Posterior cingulate gyrus (tissue), 11 donors: ENCODE measurements around the gene SBSN.

Source experiments
- DNase-seq, 10 donors: peaks; one replicate each; pipeline versions ENCODE4 v3.0.0 to v3.0.0-alpha.2; 2020 to 2021; ENCODE audit warnings: mixed read lengths in 3 of 10
- intact Hi-C: fragments of 100-400 bp; cut with DNase I; formaldehyde crosslinking; loops from one replicate; pipeline ENCODE4 v1.15.1; 2023

Gene SBSN

GRCh38 chr19:35534803-35535480 lies 6.8 kb upstream of the SBSN start:
- DNase-seq = no peak
- intact Hi-C loops = no loop called here

- intact Hi-C loops = no loop called here
- no peak for DNase-seq
Observed at GRCh38 chr19:35533822-35534392, 5.8 kb upstream of the SBSN start.

- no peak for DNase-seq
- intact Hi-C loops = no loop called here
Observed at GRCh38 chr19:35533201-35533821, 5.2 kb upstream of the SBSN start, which contains the start of gene GAPDHS. TSS of gene GAPDHS (plus strand) at chr19:35533456. CDS start at chr19:35533528, 72 bp downstream.

GRCh38 chr19:35531291-35531690 lies 3.2 kb upstream of the SBSN start:
- DNase-seq = no peak
- intact Hi-C loops = no loop called here

- intact Hi-C loops = no loop called here
- DNase-seq = no peak
Observed at GRCh38 chr19:35529241-35530218, 1.4 kb upstream of the SBSN start.

GRCh38 chr19:35525873-35526272 lies 2.2 kb downstream of the SBSN start:
- DNase-seq = no peak
- intact Hi-C loops = no loop called here

- intact Hi-C loops = no loop called here
- no peak for DNase-seq
Observed at GRCh38 chr19:35524181-35524837, 3.8 kb downstream of the SBSN start.

GRCh38 chr19:35522745-35523327 lies 5.3 kb downstream of the SBSN start:
- intact Hi-C loops = no loop called here
- no peak for DNase-seq

GRCh38 chr19:35521124-35521743 lies 6.9 kb downstream of the SBSN start:
- intact Hi-C loops = no loop called here
- no peak for DNase-seq

GRCh38 chr19:35519291-35519690 lies 8.8 kb downstream of the SBSN start:
- no peak for DNase-seq
- intact Hi-C loops = no loop called here

- intact Hi-C loops = no loop called here
- DNase-seq = no peak
Observed at GRCh38 chr19:35518313-35518712, 9.8 kb downstream of the SBSN start.

GRCh38 chr19:35517342-35517741 lies 10.8 kb downstream of the SBSN start:
- DNase-seq = no peak
- intact Hi-C loops = no loop called here

GRCh38 chr19:35516310-35516709 lies 11.8 kb downstream of the SBSN start:
- no peak for DNase-seq
- intact Hi-C loops = no loop called here

- intact Hi-C loops = no loop called here
- no peak for DNase-seq
Observed at GRCh38 chr19:35514282-35514809, 13.8 kb downstream of the SBSN start.

GRCh38 chr19:35513628-35514281 lies 14.4 kb downstream of the SBSN start, which contains the start of gene DMKN:
TSS of gene DMKN (minus strand) at chr19:35513649. CDS start at chr19:35513475, 174 bp downstream.
- intact Hi-C loops = no loop called here
- no peak for DNase-seq

GRCh38 chr19:35512831-35513627 lies 15.1 kb downstream of the SBSN start:
- DNase-seq = no peak
- intact Hi-C loops = no loop called here

- intact Hi-C loops = loop anchor here (2.0 kb wide), 1 partner anchor 81 kb away; no protein-coding TSS in a partner anchor
- DNase-seq = no peak
Observed at GRCh38 chr19:35511337-35511736, 16.8 kb downstream of the SBSN start.

GRCh38 chr19:35510626-35510964 lies 17.5 kb downstream of the SBSN start:
- DNase-seq = no peak
- intact Hi-C loops = loop anchor here (2.0 kb wide), 1 partner anchor 82 kb away; no protein-coding TSS in a partner anchor
